HepG2 (cell line): ENCODE results near the gene DLG4. TPM values are rescaled to one million over a fixed set of nuclear protein-coding genes. Genes with fewer than 3 reads are reported as not detected.

Experiments
- ARID5B ChIP-seq: IDR thresholded peaks from 2 replicates; pipeline ENCODE4 v1.4.0; 2020; ENCODE audit warnings: mild to moderate bottlenecking, missing genetic modification reagents
- GMEB1 ChIP-seq: sonication (generic); formaldehyde crosslinking; IDR thresholded peaks from 2 replicates; pipeline ENCODE4 v1.5.1; 2020; ENCODE audit warnings: missing genetic modification reagents, mild to moderate bottlenecking, borderline replicate concordance
- HDAC1 ChIP-seq: sonication (generic); formaldehyde crosslinking; IDR thresholded peaks from 2 replicates; pipeline ENCODE4 v1.5.1; 2020; ENCODE audit warnings: mild to moderate bottlenecking, missing genetic modification reagents
- HNF1A ChIP-seq, 2 experiments: sonication (generic) in 1 of 2; formaldehyde crosslinking in 1 of 2; IDR thresholded peaks; 2 replicates each; pipeline versions ENCODE4 v1.4.0 to v1.6.1; 2016 to 2020; ENCODE audit warnings: borderline replicate concordance in 1 of 2, low read depth in 1 of 2, mild to moderate bottlenecking in 1 of 2, missing genetic modification reagents in 1 of 2
- PHB2 ChIP-seq: fragments of 450-650 bp; IDR thresholded peaks from 2 replicates; pipeline ENCODE4 v1.6.1; 2018; ENCODE audit not compliant: partially characterized antibody
- PITX1 ChIP-seq: sonication (generic); formaldehyde crosslinking; IDR thresholded peaks from 2 replicates; pipeline ENCODE4 v1.5.1; 2020; ENCODE audit warnings: mild to moderate bottlenecking, missing genetic modification reagents
- SNAPC4 ChIP-seq: sonication (generic); formaldehyde crosslinking; IDR thresholded peaks from 2 replicates; pipeline ENCODE4 v1.4.0; 2020; ENCODE audit warnings: mild to moderate bottlenecking, missing genetic modification reagents
- ZNF274 ChIP-seq: sonication (generic); formaldehyde crosslinking; IDR thresholded peaks from 2 replicates; pipeline ENCODE4 v1.5.1; 2020; ENCODE audit warnings: mild to moderate bottlenecking, missing genetic modification reagents
- ZNF704 ChIP-seq: sonication (generic); formaldehyde crosslinking; IDR thresholded peaks from 2 replicates; pipeline ENCODE4 v1.8.1; 2023; ENCODE audit warnings: mild to moderate bottlenecking, inconsistent platforms, moderate library complexity, missing genetic modification reagents, borderline replicate concordance
- polyA plus RNA-seq, 8 experiments: library from polyadenylated mRNA; depleted of rRNA in 3 of 8; stranded (reverse) in 7 of 8; unstranded in 1 of 8; fragments of >200 nt; fragmentation: Illumina TruSeq in 4 of 8; extraction: Trizol in 4 of 8; gene quantifications; 2 replicates each; pipeline versions ENCODE4 v1.2.1 to v1.2.3, GENCODE V29; 2011 to 2016; ENCODE audit warnings: low read depth in 4 of 8, missing spikeins in 1 of 8, mixed read lengths in 1 of 8; ENCODE audit not compliant: insufficient read depth in 1 of 8
- total RNA-seq, 5 experiments: library from RNA; depleted of rRNA; stranded (reverse); fragments of >200 nt; fragmentation: Illumina TruSeq; extraction: Trizol; gene quantifications; 2 replicates each; pipeline ENCODE4 v1.2.3, GENCODE V29; 2016; ENCODE audit warnings: low read depth in 1 of 5

The DLG4 gene
- total and polyA plus RNA-seq, 2 of the 13 experiments (the other 11 are each of a cell fraction or from before 2014, with no cell fraction given) = 0.71 to 4.3 TPM

GRCh38 chr17:7252176-7253043 is 32.8 kb upstream of the DLG4 start, which contains the start of gene ELP5 (continued):
- TF ChIP-seq ZNF704 (CRISPR knock-in tag) (no peak; the same call in 1 of the 2 replicates), GMEB1 (CRISPR knock-in tag) (peak; percentile 55; the same call in 1 of the 2 replicates), ARID5B (CRISPR knock-in tag) (peak; percentile 54; the same call in 1 of the 2 replicates), SNAPC4 (CRISPR knock-in tag) (peak; percentile 80), HDAC1 (CRISPR knock-in tag) (peak; percentile 94), HNF1A (IDR thresholded peaks at IDR 0.05; ENCODE audit: low read depth) (no peak), HNF1A (CRISPR knock-in tag; IDR thresholded peaks at IDR 0.05; ENCODE audit: borderline replicate concordance) (peak; percentile 53), ZNF274 (peak; percentile 39; the same call in 1 of the 2 replicates), PHB2 (no peak), PITX1 (peak; percentile 80; the same call in 1 of the 2 replicates)
